Activated T-cell treated with anti-CD3 and anti-CD28 coated beads for 4 hours (primary cell): Measurements from ENCODE around the gene CA12.

Experiments
- DNase-seq: peaks from one replicate; pipeline ENCODE4 v3.0.0-alpha.2; 2020

The CA12 gene

DNA sequence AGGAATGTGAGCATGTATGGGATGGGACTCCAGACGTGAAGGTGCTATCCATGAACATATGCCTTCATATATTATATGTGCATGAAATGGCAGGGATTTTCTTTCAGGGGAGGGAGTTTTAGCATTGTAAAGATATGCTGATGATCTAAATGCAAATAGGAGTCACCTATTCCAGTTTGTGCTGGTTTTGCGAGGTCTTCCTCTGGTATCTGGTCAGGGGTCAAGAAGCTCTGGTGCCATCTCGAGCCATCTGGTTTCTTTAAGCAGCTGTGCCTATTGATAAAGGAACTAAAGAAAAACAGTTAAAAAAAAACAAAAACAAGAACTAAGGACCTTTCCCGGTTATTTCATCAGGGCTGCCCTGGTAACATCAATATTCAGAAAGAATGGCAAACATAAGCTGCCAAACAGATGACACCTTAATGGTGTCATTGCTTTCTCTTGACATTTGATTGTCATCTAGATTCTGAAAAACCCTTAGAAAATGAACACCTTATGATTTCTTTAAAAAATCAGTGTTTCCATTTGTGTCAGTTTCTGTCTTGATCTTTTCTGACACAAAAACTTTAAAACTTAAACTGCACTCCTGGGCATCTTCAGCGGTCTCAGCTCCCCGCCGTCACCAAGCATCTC, 81.6 kb downstream of the CA12 start:
- DNase-seq: no peak

GRCh38 chr15:63296195-63296594, 85.5 kb downstream of the CA12 start:
- DNase-seq: no peak

DNA sequence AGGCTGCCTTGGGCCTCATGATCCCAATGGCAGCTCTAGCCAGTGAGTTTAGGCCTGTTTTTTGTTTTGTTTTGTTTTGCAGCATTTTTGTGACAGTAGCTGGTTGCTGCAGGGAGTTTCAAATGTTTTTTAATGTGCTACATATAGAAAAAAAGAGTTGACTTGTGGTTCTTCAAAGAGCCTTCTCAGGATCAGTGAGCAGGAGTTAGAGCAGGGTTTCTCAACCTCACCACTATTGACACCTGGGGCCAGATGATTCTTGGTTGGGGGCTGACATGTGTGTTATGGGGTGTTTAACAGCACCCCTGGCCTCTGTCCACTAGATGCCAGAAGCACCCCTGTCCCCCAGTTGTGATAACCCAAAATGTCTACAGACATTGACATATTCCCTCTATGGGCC, 86.3 kb downstream of the CA12 start:
- no peak for DNase-seq

- DNase-seq: no peak
These were observed 87.3 kb downstream of the CA12 start for GRCh38 chr15:63294359-63294758.

- no peak for DNase-seq
These were observed 88.9 kb downstream of the CA12 start for GRCh38 chr15:63292771-63293170.

- no peak for DNase-seq
These were observed 89.4 kb downstream of the CA12 start for GRCh38 chr15:63292241-63292640.

DNA sequence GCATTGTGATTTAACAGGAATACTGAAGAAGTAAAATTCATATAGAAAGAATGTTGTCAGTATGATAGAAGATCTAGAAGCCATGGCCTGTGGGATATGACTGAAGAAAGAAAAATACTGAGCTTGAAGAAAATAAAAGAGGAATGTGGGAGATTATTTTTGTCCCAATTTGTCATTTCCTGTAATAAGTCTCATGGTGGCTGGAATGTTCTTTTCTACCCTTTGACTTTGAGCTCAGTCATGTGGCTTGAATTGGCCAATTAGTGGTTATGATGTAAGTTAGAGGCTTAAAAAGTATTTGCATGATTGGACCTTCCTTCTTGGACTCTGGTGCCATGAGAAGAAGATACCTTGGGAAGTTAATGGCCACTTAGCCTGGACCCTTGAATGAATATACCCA, 90.1 kb downstream of the CA12 start:
- DNase-seq: no peak

GRCh38 chr15:63288778-63289378, 92.8 kb downstream of the CA12 start:
- DNase-seq: no peak

DNA sequence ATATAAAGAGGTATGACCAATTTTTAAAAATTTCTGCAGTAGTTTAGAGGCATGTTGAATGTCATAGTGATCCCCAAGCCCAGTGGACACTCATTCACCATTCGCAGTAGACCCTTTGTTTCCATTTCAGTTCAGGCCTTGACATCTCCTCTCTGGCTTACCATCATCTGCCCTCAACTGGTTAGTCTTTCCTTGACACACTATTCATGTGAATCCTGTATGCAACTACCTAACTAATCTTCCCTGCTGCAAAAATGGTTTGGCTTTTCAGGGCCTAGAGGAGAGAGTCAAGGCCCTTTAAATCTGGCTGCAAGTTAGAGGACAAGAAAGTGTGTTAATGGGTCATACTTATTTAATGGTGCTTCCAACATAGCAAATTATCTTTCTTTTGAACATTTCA, 93.3 kb downstream of the CA12 start:
- DNase-seq: no peak

GRCh38 chr15:63287109-63287508, 94.5 kb downstream of the CA12 start:
- no peak for DNase-seq

DNA sequence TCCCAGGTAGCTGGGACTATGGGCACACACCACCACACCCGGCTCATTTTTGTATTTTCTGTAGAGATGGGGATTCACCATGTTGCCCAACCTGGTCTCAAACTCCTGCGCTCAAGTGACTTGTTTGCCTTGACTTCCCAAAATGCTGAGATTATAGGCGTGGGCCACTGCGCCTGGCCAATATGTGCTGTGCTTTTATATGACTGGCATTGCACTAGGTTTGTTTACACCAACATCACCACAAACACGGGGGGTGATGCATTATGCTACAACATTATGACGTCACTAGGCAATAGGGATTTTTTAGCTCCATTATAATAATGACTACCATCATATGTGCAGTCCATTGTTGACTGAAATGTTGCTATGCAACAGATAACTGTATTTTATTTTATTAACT, 97.3 kb downstream of the CA12 start:
- no peak for DNase-seq

DNA sequence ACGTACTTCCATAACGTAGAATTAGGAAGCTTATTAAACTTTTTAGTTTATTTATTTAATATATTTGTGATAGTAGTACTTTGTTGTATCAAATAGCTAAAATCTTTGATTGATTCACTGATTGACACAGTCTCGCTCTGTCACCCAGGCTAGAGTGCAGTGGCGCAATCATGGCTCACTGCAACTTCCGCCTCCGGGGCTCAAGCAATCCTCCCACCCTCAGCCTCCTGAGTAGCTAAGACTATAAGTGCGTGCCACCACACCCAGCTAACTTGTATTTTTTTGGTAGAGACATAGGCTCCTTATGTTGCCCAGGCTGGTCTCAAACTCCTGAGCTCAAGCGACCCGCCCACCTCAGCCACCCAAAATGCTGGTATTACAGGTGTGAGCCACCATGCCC, 98.5 kb downstream of the CA12 start:
- no peak for DNase-seq

- no peak for DNase-seq
These were observed 103.7 kb downstream of the CA12 start for GRCh38 chr15:63277893-63278456.

DNA sequence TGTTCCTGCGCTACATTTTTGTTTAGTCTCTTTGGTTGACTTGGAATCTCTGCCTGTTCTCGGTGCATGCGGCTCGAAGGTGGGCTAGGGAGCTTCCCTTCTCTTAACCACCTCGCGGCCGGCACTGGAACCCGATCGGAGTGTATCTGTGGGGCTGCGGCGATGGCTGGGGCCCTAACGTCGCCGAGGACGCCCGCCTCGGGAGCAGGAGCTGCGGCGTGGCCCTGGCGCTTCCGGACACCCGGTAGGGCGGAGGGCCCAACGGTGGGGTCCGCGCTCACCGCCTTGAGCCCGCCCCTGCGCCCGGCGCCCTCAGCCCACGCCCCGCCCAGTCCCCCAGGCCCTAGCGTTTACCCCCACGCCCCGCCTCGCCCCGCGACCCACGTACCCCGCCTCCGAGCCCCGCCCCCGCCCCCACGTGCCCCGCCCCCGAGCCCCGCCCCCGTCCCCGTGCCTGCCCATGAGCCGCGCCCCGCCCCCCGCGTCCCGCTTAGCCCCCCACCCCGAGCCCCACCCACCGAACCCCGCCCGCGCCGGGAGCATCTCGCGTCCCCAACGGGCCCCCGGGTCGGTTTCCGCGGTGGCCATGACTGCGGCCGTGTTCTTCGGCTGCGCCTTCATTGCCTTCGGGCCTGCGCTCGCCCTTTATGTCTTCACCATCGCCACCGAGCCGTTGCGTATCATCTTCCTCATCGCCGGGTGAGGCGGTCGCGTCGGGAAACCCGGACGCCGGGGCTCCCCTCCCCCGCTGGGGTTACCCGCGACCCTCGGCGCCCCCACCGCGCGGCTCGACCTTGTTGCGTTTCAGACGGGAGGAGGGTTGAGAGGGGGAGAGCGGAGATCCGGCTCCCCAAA, 104.4 kb downstream of the CA12 start, which contains the start of gene APH1B:
APH1B (plus strand) TSS at position 568 of the 855 bp plus-strand sequence; CDS start at position 587, 19 bp downstream.
- DNase-seq: peak; percentile 60

DNA sequence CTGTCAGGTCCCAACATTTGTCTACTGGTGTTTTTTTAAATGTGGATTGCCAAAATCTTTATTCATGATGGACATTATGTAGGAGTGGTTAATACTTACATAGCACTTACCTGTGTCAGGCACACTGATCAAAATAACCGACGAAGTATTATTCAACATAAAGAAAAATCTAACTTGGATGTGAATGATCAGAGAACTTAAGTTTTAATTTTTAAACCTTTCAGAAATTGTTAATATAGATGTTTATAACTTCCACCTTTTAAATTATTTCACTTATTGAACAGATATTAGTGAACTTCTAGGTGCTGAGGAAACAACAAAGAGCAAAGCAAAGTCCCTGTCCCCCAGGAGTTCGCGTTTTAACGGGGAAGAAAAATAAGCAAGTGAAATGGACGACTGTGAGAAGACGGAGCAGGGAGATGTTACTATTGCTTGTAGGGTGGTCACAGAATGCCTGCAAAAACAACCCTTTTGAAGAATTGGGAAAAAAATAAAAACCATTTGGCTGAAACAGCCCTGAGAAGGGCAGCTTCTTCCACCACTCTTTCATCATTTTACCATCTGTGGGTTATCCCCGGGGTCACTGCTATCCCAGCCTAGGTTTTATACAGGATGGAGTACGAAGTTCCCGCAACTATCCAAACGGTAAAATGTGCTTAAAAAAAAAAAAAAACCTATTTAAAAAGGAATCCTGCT, 105.2 kb downstream of the CA12 start:
- no peak for DNase-seq

GRCh38 chr15:63274427-63274826, 107.2 kb downstream of the CA12 start:
- DNase-seq: no peak
